ENCODE results near the gene UPF1.
"Not testable (repeated sequence)": the region's sequence is repeated elsewhere in the genome, so short reads cannot be mapped to it uniquely, and the experiment has no call there.

Gene UPF1

DNA sequence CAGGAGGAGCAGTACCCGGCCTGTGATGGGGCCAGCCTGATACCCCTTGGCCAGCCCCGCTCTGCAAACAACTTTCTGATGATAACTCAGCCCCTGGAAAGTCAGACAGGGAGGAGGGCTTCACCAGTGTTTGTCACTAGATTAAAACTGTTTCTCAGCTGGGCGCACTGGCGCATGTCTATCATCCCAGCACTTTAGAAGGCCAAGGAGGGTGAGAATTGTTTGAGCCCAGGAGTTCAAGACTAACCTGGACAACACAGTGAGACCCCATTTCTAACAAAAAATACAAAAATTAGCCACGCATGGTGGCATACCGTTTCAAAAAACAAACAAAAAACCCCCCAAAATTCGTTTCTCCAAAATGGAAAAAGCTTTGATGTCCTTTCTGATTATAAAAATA is 69.7 kb downstream of the UPF1 start:
- FAIRE-seq: no peak

DNA sequence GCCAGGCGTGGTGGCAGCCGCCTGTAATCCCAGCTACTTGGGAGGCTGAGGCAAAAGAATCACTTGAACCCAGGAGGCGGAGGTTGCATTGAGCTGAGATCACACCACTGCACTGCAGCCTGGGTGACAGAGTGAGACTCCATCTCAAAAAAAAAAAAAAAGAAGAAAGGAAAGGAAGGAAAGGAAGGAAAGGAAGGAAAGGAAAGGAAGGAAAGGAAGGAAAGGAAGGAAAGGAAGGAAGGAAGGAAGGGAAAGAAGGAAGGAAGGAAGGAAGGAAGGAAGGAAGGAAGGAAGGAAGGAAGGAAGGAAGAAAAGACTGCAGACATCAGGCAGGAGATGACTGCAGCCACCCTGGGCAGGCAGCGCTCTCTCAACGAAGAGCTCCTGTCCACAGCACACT is 70.8 kb downstream of the UPF1 start:
- not testable (repeated sequence) for FAIRE-seq

DNA sequence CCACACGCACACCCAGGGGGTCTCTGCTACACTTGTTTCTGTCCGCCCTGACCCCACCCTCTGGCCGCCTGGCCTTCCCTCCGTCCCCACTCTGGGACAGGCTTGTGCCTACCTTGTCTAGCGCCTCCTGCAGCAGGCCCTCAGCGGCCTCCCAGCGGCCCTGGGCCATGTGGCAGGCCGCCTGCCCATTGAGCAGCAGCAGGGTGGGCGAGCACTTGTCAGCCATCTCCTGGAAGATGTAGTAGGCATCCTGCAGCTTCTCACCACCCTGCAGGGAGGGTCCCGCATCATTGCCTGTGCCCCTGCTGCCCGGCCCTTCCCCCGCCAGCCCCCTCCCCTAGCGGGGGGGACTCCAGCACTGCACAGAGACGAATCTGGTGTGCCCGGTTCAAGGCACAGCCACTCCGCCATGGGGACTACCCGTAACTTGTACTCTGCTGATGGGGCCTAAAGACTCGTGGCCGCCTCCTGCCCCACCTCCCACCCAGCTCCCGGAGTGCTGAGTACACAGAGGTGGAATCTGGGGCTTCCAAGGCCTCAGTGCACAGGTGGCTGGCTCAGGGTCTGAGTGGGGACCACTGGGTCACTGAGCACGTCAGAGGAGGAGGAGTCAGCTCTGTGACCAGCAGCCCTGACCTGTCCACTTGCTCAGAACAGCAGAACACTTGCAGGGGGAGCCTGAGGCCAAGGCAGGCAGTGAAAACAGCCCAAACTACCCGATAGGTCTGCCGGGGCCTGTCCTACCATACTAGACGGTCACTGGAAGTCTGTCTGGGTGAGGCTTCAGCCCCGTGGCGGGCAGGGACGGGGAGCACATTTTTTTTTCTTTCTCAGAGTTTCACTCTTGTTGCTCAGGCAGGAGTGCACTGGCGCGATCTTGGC is 71.6 kb downstream of the UPF1 start:
- FAIRE-seq: no peak

DNA sequence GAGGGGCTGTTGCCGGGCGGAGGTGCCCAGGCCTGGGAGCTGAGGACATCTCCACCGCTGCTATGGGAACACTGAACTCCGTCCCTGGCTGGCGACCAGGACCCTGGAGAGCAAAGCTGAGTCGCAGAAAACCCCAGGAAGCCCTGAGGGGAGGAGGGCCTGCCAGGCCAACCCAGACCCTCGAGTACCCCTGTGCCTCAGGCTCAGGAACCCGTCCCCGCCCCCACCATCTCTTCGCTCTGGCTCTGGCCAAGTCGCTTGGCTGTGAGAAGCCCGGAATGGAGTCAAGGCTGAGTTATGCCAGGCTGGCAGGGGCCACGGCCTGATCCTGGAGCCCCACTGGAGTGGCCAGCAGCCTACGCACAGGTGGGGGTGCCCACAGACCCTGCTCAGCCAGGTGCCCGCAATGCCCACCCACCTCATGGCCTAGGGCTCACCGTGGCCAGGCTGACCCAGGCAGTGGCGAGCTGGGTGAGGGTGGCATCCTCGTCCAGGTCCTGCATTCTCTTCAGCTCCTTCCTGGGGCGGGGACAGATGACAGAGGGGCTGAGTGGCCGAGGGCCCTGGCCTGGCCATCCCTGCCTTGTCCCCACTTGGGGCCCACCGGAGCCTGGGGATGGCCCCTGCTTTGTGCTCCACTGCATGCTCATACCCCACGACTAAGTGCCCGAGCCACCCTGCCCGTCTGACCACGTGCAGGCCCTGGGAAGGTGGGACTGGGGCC is 72.7 kb downstream of the UPF1 start:
- no peak for FAIRE-seq

DNA sequence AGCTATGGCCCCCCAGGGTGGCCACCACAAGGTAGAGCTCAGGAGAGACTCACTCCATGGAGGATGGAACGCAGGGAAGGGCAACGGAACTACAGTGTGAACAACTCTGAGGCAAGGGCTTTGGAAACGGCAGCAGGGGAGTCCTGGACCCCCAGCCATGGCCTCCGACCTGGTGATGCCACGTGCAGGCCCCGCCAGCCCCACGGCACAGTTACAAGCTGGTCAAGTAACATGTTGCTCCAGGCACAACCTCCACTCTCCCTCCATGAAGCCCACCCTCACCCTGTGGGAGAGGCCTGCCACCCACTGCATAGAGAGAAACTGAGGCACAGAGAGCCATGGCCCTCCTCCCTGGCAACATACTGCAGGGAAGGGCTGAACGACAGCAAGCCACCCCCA is 73.3 kb downstream of the UPF1 start:
- no peak for FAIRE-seq

DNA sequence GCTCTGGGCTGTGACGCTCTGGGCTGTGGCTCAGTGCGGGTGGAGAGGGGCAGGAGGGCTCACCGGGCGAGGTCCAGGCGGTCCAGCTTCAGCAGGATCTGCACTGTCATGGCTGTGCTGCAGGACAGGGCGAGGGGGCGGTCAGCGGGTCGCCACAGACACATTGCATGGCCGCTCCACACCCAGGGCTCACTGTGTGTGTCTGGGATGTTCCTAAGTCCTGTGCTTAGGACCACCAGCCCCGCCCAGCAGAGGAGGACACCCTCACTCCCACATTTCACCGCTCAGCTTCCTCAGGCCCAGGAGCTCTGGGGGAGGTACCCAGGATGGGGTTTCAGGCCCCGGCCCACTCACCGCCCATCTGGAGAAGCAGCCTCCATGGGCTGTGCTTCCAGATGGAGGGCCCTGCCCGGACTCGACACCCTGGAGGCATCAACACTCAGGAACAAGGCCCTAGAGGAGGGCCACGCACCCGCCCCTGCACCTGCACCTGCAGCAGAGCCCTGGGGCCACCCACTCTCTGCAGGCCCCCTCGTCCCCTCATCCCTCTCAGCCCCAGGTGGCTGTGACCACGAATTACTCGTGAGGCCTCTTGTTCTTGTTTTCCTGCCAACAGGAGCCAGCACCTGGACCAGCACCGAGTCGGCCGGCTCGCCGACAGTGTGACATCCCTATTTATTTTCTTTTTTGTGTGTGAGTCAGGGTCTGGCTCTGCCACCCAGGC is 73.9 kb downstream of the UPF1 start:
- FAIRE-seq: no peak

DNA sequence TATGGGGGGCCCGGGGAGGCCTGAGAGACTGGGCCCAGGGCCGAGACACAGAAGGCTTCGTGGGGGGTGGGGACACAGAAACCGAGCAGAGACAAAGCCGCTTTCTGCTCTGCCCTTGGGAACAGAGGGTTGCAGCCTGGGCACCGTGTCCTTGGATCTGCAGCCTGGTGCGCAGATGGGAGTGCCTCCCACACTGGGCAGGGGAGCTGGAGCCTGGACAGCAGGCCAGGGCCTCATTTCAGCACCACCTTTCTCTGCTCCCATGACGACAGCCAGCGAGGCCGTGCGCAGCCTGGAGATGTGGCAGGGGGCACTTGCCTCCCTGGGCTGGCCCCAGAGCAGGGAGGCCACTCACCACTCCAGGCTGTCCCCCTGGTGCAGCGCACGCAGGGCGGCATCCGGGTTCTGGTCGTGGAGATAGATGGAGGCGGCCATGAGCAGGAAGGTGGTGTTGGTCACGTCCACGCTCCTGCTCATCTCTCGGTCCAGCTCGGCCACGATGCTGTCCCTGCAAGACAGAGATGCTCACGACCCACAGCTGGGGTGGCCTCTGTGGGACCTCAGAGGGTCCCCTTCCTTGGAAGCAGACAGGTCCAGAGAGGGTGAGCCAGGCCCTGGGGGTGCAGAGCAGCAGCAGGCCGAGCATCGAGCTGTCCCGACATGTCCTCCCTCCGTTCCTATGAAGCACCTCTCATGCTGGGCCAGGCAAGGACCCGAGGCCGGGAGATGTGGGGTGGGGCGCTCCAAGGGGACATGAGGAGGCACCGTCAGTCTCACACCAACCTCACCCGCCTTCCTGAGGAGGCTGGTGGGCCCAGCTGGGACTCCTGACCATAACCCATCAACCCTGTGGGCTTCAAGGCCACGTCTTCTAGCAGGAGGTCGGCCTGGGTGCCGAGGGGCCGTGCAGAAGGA is 75.1 kb downstream of the UPF1 start:
- FAIRE-seq: no peak

DNA sequence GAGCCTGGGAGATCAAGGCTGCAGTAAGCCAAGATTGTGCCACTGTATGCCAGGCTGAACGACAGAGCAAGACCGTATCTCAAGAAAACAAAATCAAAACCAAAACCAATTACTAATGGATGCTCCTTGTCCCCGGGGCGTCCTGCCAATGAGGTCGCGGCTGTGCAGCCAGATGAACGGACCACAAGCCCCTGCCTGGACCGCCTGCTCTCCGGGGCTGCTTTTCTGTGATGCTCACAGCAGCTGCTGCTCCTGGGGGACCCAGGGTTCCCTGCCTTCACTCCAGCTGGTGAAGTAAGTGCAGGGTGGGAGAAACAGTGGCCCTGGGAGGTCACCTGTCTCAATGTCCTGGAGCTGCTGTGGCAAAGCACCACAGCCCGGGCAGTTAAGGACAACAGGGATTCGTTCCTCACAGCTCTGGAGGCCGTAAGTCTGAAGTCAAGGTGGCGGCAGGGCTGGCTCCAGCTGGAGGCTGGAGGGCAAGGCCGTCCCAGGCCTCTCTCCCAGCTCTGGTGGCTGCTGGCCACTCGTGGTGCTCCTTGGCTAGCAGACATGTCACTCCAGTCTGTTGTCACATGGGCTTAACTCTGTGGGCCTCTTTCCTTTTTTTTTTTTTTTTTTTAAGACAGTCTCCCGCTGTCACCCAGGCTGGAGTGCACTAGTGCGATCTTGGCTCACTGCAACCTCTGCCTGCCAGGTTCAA is 77.3 kb downstream of the UPF1 start:
- no peak for FAIRE-seq

DNA sequence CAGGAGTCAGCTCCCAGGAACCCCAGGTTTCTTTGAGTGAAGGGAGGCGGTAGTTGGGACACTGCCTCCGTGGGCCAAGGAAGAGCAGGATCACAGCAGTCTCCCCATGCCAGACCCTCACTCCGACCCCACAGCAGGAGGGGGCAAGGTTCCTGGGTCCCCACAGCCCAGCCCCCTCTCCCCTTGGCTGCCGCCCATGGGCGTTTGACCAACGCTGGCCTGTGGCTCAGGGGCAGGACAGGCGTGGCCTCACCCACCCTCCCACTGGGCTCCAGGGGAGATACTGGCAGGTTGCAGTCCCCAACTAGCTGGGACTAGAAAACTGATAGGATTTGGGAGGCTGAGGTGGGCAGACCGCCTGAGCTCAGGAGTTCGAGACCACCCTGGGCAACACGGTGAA is 78.3 kb downstream of the UPF1 start:
- FAIRE-seq: no peak

DNA sequence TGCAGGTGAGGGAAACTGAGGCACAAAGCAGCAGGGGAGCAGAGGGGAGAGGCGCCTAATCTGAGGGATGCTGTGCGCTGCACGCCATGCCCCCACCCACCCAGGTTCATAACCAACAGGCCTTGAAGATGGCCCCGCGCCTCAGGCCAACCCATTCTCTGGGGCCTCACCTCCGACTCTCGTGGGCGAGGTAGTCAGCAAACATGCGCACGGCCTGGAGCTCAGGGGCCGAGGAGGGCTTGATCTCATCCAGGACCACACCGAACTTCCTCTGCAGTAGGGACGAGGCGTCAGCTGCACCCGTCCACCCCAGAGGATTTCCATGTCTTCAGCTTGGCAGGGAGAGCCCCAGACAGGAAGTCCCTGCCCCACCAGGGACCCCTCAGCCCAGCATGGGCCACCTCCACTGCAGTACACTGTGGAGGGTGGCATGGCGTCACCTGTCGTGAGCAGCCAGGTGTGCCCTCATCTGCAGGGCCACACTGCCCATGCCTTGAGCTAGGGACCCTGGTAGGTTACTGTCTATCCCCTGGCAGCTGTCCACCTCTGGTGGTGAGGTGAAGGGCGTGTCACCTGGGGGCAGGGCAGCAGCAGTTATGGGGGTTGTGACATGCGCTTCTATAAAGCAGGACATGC is 79.2 kb downstream of the UPF1 start:
- FAIRE-seq: no peak

DNA sequence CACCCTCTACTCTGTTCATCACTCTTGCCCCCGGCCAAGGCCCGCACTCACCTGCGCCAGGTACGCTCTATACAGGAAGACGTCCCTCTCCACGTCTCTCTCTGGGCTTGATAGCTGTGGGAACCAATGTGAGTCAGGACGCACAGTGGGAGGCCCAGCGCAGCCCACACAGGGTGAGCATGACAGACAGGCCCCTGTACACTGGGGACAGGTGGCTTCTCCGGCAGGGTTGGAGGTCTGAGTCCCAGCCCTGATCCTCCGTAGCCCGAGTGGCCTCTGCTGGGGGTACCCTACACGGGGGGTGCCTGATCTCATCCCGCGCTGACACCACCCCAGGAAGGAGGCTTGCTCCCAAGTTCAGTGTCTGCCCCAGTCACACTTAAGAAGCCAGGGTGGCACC is 81.2 kb downstream of the UPF1 start:
- no peak for FAIRE-seq

DNA sequence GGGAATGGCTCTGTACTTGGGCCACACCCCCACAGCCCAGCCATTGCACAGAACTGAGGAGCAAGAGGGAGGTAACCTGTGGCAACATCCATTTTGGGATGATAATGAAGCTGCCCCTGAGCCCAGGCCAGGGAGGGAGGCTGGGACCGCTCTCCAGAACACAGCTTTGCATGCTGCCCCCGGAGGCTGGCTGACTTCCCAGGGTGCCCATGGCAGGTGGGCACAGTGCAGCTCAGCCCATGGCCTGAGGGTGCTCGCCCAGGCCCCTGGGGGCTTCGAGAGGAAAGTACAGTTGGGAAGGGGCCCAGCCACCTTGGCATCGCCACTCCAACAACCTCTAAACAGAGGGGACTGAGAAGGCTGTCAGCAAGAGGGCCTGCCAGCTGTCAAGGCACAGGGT is 81.7 kb downstream of the UPF1 start:
- no peak for FAIRE-seq

DNA sequence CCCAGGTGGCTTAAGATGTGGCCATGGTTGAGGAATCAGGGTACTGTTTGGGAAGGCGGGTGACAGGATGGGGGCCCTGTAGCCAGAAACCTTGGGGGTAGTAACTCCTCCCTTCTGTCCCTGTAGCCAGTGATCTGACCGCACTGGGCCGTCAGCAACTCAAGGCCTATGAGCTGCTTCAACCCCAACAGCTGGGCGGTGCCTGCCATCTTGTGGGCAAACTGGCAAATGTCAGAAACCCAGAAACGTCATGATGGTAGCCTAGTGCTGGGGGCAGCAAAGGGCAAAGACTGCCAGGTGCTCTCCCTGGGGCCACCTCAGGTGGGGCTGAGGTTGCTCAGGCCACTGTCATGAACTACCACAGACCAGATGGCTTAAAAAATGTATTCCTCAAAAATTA is 83.9 kb downstream of the UPF1 start:
- no peak for FAIRE-seq

DNA sequence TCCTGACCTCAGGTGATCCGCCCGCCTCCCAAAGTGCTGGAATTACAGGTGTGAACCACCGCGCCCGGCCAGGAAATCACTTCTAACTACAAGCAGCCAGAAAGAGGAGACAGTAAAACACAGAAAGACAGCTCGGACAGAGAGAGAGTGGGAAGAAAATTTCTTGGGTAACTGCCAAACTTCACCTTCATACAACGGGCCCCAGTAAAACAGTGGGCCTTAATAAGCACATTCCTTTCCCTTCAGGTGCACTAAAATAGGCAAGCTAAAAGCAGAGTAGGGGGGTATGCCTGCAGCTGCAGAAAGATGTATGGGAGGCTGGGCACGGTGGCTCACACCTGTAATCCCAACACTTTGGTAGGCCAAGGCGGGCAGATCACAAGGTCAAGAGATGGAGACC is 85.8 kb downstream of the UPF1 start:
- not testable (repeated sequence) for FAIRE-seq
